Uterus (tissue), 2 donors: ENCODE results near the gene AGFG1.

Source experiments
- CTCF ChIP-seq, 4 experiments: fragments of 200-600 bp in 2 of 4; fragments of 450-650 bp in 2 of 4; sonication (generic) in 2 of 4; IDR thresholded peaks; one replicate each; pipeline ENCODE4 v1.5.1; 2016 to 2019; ENCODE audit warnings: antibody characterized with exemption in 4 of 4, mild to moderate bottlenecking in 2 of 4, moderate library complexity in 1 of 4
- POLR2A ChIP-seq, 2 donors: fragments of 450-650 bp; IDR thresholded peaks; one replicate each; pipeline ENCODE4 v1.6.1; 2016; ENCODE audit warnings: antibody characterized with exemption in 2 of 2, mild to moderate bottlenecking in 1 of 2, moderate library complexity in 1 of 2

- TF ChIP-seq POLR2A (IDR thresholded peaks at IDR 0.05) (no peak), CTCF (IDR thresholded peaks at IDR 0.05) (no peak)
Observed at GRCh38 chr2:227461811-227462461, 10.0 kb upstream of the AGFG1 start.
